ENCODE results near the gene PDE11A.
"Not testable (repeated sequence)": the region's sequence is repeated elsewhere in the genome, so short reads cannot be mapped to it uniquely, and the experiment has no call there.

Gene PDE11A

GRCh38 chr2:178006710-178007109 lies 65.9 kb downstream of the PDE11A start:
- DNase-seq = peak; percentile 29

GRCh38 chr2:178005756-178006155 lies 66.8 kb downstream of the PDE11A start:
- peak; percentile 59 for DNase-seq

DNA sequence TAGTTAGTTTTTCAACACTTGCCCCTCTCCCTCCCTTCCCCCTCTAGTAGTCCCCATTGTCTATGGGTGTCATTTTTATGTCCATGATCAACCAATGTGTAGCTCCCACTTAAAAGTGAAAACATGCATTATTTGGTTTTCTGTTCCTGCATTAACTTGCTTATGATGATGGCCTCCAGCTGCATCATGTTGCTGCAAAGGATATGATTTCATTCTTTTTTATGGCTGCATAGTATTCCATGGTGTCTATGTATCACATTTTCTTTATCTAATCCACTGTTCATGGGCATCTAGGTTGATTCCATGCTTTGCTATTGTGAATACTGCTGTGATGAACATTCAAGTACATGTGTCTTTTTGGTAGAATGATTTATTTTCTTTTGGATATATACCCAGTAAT lies 70.5 kb downstream of the PDE11A start:
- no peak for DNase-seq

DNA sequence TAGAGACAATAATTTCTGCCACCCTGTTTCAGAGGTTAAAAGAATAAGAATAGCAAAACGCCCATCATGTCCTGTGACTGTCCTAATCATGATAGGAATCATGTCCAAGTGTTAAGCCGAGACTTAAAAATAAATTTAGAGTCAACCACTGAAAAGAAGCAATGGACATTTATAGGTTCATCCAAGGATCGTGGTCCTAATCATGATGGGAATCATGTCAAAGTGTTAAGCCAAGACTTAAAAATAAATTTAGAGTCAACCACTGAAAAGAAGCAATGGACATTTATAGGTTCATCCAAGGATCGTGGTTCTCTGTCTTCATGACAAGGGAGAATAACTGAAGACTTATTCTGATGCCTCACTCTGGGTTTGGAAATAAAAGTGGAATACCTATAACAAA lies 73.6 kb downstream of the PDE11A start:
- DNase-seq = no peak

DNA sequence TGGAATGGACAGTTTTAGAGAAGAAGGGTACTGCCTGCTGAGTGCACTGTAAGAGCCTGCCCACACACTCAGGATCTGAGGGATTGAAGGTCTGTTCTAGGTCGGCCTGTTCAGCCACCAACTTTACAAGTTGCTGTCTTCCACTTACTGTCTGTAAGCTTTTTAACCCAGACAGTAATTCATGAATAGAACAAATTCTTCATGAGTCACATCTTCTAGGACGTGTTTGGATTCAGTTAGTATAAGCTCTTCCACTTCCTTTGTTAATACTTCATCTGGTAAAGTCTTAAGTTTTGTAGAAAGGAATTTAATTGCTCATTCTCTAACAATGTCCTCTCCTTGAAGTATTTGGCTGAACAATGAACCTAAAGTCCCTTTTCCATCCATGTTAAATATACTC lies 74.6 kb downstream of the PDE11A start:
- DNase-seq = peak; percentile 50

DNA sequence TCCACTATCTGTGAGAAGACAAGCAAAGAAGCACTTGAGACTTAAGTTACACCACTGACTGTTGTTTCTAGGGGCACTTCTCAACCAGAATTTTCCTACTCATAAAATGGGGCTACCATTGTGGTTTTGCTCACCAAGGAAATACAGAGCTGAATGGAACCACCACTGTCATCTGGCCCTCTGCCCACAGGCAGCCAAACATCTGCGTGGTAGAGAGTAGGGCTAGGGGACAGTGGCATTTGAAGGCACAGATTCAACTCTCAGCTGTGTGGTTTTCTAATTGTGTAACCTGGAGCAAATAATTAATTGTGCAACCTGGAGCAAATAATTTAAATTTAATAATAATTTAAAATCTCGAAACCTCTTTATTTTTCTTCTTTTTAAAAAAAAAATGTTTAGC lies 79.6 kb downstream of the PDE11A start:
- no peak for DNase-seq

- peak; percentile 72 for DNase-seq
Observed at GRCh38 chr2:177989029-177989885, 83.3 kb downstream of the PDE11A start.

DNA sequence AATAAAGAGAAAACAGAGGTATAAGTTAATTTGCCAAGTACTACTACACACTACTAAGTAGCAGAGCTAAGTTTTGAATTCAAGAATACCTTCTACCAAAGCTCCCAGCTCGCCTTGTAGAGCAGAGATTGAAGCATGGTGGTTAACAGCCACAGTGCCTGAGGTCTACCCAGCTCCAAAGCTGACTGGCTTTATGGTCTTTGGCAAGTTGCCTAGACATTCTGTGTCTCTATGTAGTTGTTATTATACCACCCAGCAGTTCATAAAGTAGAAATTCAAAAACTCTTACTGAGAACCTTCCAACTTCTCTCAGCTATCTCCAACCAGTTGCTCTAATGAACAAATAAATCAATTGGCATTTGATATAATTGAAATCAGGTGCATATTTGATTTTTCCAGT lies 87.8 kb downstream of the PDE11A start:
- no peak for DNase-seq

GRCh38 chr2:177983183-177983788 lies 89.3 kb downstream of the PDE11A start:
- DNase-seq = no peak

GRCh38 chr2:177972782-177973181 lies 99.8 kb downstream of the PDE11A start:
- DNase-seq = no peak

DNA sequence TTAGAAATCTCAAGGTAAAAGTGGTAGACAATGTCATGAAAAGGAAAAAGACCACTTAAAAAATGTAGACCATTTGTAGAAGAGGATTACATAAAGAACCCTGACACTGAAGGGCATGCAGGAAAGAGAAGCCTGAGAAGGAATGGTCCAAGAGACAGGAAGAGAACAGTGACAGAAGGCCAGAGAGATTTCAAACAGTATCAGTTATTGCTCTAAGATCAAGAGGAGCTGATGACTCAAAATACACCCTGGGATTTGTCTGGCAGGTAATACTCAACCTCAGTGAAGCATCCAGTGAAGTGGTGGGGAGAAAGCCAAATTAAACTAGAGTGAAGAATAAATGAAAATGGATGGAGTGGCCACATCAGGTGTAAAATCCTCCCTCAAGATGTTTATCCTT lies 100.5 kb downstream of the PDE11A start:
- DNase-seq = no peak

DNA sequence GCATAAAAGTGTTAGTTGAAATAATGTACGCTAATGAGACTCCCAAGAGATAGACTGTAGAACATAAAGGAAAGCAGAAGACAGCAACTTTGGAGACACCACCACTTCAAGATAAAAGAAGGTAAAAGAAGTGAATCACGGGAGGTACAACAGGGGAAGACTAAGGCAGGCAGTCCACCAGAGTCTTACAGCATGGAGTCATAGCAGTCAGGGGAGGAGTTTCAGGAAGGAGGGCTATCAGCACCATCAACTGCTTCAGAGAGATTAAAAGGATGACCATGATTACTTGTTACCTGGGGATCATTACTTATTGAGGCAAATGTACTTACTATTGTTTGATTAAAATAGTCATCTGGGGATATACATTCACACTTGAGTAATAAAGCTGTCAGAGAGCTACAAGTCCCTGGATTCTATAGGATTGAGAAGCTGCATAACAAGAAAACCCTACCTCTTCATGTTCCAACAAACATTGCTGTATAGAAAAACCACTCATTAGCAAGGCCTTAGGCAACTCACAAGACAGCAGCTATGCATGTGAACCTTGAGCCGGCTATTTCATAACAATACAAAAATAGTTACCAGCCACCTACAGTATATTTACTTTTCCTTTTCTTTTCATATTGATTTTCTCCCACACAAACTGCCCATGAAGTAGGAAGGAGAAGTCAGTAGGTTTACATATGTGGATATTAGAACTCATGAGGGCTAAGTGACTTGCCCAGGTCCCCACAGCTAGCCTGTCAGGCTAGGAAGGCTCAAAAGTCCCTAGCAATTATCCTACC lies 101.7 kb downstream of the PDE11A start:
- no peak for DNase-seq

- DNase-seq = no peak
Observed at GRCh38 chr2:177964892-177965291, 107.7 kb downstream of the PDE11A start.

- no peak for DNase-seq
Observed at GRCh38 chr2:177952151-177952550, 120.4 kb downstream of the PDE11A start.

DNA sequence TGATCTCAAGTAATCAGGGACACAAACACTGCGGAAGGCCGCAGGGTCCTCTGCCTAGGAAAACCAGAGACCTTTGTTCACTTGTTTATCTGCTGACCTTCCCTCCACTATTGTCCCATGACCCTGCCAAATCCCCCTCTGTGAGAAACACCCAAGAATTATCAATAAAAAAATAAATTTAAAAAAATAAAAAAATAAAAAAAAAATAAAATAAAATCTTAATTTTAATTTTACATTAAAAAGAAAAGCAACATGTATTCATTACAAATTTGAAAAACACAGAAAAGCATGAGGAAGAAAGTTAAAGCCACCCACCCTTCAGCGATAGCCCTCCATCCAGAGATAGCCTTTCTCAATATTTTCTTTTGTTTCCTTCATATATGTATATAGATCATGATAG lies 125.0 kb downstream of the PDE11A start:
- not testable (repeated sequence) for DNase-seq

- DNase-seq = not testable (repeated sequence)
Observed at GRCh38 chr2:177944530-177944929, 128.0 kb downstream of the PDE11A start.

- DNase-seq = no peak
Observed at GRCh38 chr2:177942731-177943130, 129.8 kb downstream of the PDE11A start.

DNA sequence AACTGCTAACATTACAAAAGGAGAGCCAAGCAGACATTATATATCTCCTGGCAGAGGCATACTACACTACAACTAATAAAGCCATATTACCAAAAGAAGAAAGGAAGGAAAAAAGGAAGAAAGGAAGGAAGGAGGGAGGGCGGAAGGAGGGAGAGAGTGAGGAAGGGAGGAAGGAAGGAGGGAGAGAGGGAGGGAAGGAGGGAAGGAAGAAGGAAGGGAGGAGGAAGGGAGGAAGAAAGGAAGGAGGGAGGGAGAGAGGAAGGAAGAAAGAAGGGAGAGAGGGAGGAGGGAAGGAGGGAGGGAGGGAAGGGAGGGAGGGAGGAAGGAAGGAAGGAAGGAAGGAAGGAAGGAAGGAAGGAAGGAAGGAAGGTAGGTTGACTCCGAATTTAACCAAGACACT lies 133.4 kb downstream of the PDE11A start:
- no peak for DNase-seq

DNA sequence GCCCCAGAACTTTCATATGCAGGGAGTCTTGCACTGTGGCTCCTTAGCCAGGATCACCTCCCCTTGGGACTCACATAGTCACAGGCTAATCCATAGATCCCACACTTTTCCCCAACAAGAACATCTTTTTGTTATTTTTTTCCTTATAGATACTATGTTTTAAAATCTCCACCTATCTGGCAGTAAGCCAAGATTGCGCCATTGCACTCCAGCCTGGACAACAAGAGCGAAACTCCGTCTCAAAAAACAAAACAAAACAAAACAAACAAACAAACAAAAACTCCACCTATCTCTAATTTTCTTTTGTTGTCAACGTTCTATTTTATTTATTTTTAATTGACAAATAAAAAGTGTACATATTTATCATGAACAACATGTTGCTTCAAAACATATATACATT lies 141.7 kb downstream of the PDE11A start:
- no peak for DNase-seq

GRCh38 chr2:177929662-177930522 lies 142.7 kb downstream of the PDE11A start:
- no peak for DNase-seq

GRCh38 chr2:177923323-177923722 lies 149.3 kb downstream of the PDE11A start:
- no peak for DNase-seq

DNA sequence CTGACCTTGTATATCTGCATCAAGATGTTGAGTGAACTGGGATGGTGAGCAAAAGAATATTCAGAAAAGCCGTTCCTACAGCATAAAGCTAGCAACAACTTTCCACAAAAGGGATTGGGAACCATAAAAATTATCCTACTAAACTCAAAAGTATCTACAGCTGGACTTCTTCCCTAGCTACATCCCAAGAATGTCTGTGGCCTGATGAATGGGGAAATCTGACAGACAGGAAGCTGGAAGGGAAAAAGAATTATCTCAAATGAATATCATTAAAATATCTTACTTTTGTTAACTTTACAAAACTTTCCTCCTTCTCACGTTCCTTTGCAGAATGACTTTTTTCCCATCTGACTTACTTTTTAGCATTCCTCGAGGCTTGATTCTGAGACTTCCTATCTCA lies 150.9 kb downstream of the PDE11A start:
- DNase-seq = no peak

DNA sequence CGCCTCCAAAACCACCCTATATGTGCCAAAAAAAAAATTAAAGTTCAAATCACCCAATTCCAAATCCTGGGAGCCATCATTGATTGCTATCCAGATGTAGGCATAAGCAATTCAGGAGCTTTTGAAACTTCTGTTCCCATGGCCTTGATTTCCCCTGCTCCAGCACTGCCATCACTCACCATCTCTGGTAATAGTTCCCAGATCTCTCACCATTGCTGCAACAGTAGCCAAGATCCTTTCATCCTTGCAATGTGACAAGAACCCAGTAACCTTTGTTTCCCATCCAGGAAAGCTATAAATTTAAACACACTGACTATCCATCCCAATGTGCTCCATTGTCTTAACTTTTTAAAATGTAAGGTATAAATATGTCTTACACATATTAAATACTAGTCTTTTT lies 155.4 kb downstream of the PDE11A start:
- no peak for DNase-seq
